Epithelial cell of esophagus (primary cell): ENCODE results near the gene SUN3.
"Not testable (repeated sequence)": the region's sequence is repeated elsewhere in the genome, so short reads cannot be mapped to it uniquely, and the experiment has no call there.

Experiments
- DNase-seq: peaks from one replicate; pipeline ENCODE4 v3.0.0; 2010; ENCODE audit warnings: low read depth
- H3K4me3 ChIP-seq: 2 replicates; pipeline ENCODE4 v1.5.1; 2011; ENCODE audit warnings: mild to moderate bottlenecking, low read length, control low read depth
- CTCF ChIP-seq: IDR thresholded peaks from 2 replicates; pipeline ENCODE4 v1.5.1; 2011; ENCODE audit warnings: low read depth, mild to moderate bottlenecking, low read length, control low read depth, inconsistent platforms; ENCODE audit not compliant: insufficient read depth; ENCODE audit errors: missing control alignments

The SUN3 gene

GRCh38 chr7:47992446-47992845 is 36.5 kb downstream of the SUN3 start:
- TF ChIP-seq CTCF: no peak
- H3K4me3 ChIP-seq: no peak overlapping the region
- no peak for DNase-seq

GRCh38 chr7:47991741-47992311 is 37.1 kb downstream of the SUN3 start:
- DNase-seq: peak; percentile 72
- peak overlapping the region; percentile 41 for H3K4me3 ChIP-seq
- peak; percentile 52 for TF ChIP-seq CTCF

GRCh38 chr7:47991270-47991669 is 37.6 kb downstream of the SUN3 start:
- no peak for TF ChIP-seq CTCF
- no peak for DNase-seq
- no peak overlapping the region for H3K4me3 ChIP-seq

GRCh38 chr7:47990592-47990991 is 38.3 kb downstream of the SUN3 start:
- no peak for TF ChIP-seq CTCF

GRCh38 chr7:47989607-47990400 is 39.1 kb downstream of the SUN3 start:
- not testable (repeated sequence) for H3K4me3 ChIP-seq, DNase-seq

More at GRCh38 chr7:47990592-47990991, 38.3 kb downstream of the SUN3 start:
- H3K4me3 ChIP-seq: no peak overlapping the region
- no peak for DNase-seq

- no peak overlapping the region for H3K4me3 ChIP-seq
- DNase-seq: peak; percentile 18
- TF ChIP-seq CTCF: peak; percentile 41
These were observed 40.2 kb downstream of the SUN3 start for GRCh38 chr7:47988496-47989386.

- no peak for TF ChIP-seq CTCF
- H3K4me3 ChIP-seq: no peak overlapping the region
- DNase-seq: peak; percentile 32
These were observed 46.3 kb downstream of the SUN3 start for GRCh38 chr7:47982610-47983009.

GRCh38 chr7:47980648-47981047 is 48.3 kb downstream of the SUN3 start:
- not testable (repeated sequence) for DNase-seq, H3K4me3 ChIP-seq
